Endothelial cell of umbilical vein (primary cell): ENCODE results near the gene ENGASE. TPM values are rescaled to one million over a fixed set of nuclear protein-coding genes. Genes with fewer than 3 reads are reported as not detected.

ENCODE experiments used
- BruUV-seq: library from RNA; stranded (reverse); fragments of 400-500 nt; replicated peaks from 2 replicates; lab custom pipeline; 2021; lab: Mats Ljungman, UMichigan
- CTCF ChIA-PET: fragments of 300-600, 350-600 bp; sonication (Branson Sonifier 250); formaldehyde crosslinking; loops from one replicate; lab custom pipeline; 2021; ENCODE audit warnings: antibody characterized with exemption, inconsistent platforms; lab: Charles Lee
- POLR2A ChIA-PET: fragments of 300-600, 350-600 bp; sonication (Branson Sonifier 250); formaldehyde crosslinking; loops from one replicate; lab custom pipeline; 2021; ENCODE audit warnings: antibody characterized with exemption, inconsistent platforms; lab: Charles Lee
- DNase-seq: peaks from one replicate; pipeline ENCODE4 v3.0.0-alpha.2; 2011; ENCODE audit warnings: low read depth, low spot score
- FAIRE-seq: peaks from 2 replicates; lab custom pipeline; 2011; peaks lifted over from hg19 to GRCh38; lab: Jason Lieb, UNC
- H2AFZ ChIP-seq: 2 replicates; pipeline ENCODE4 v1.6.0; 2012; ENCODE audit warnings: low read depth, low read length, control low read depth, inconsistent platforms
- H3K27ac ChIP-seq: 2 replicates; pipeline ENCODE4 v1.5.1; 2011; ENCODE audit warnings: low read depth, mild to moderate bottlenecking, control low read depth, low read length, moderate library complexity; ENCODE audit not compliant: insufficient read depth
- H3K27me3 ChIP-seq, 2 experiments: 2 replicates each; pipeline versions ENCODE4 v1.6.0 to v1.6.1; 2011; ENCODE audit warnings: low read length in 2 of 2, mixed read lengths in 1 of 2; ENCODE audit not compliant: control insufficient read depth in 2 of 2, insufficient read depth in 2 of 2
- H3K36me3 ChIP-seq, 2 experiments: 2 replicates in 1 of 2; 3 replicates in 1 of 2; pipeline ENCODE4 v1.5.1; 2011; ENCODE audit warnings: low read length in 2 of 2, mild to moderate bottlenecking in 1 of 2, moderate library complexity in 1 of 2; ENCODE audit not compliant: control insufficient read depth in 2 of 2, insufficient read depth in 2 of 2; ENCODE audit errors: extremely low read depth in 1 of 2
- H3K4me1 ChIP-seq: 3 replicates; pipeline ENCODE4 v1.5.1; 2011; ENCODE audit warnings: mild to moderate bottlenecking, low read length; ENCODE audit not compliant: control insufficient read depth, insufficient read depth; ENCODE audit errors: extremely low read depth
- H3K4me2 ChIP-seq: 2 replicates; pipeline ENCODE4 v1.6.1; 2011; ENCODE audit warnings: low read length, control low read depth, mixed read lengths; ENCODE audit not compliant: insufficient read depth
- H3K4me3 ChIP-seq, 3 experiments: fragments of 200-600 bp in 1 of 3; sonication (generic), shearing (Covaris generic) in 1 of 3; replicated peaks in 1 of 3; 2 replicates each; pipeline ENCODE4 v1.5.1; 2011 to 2016; ENCODE audit warnings: control low read depth in 3 of 3, low read length in 3 of 3, mild to moderate bottlenecking in 2 of 3, inconsistent platforms in 1 of 3, low read depth in 1 of 3, moderate library complexity in 1 of 3; ENCODE audit not compliant: insufficient read depth in 1 of 3
- H3K79me2 ChIP-seq: 2 replicates; pipeline ENCODE4 v1.6.0; 2012; ENCODE audit warnings: low read length, inconsistent platforms; ENCODE audit not compliant: control insufficient read depth, insufficient read depth
- H3K9ac ChIP-seq: replicated peaks from 2 replicates; pipeline ENCODE3; 2011; ENCODE audit warnings: low read length, control low read depth; ENCODE audit not compliant: insufficient read depth; ENCODE audit errors: extremely low read depth
- H3K9me1 ChIP-seq: replicated peaks from 3 replicates; pipeline ENCODE4 v1.6.0; 2011; ENCODE audit warnings: mild to moderate bottlenecking, low read length; ENCODE audit not compliant: control insufficient read depth, insufficient read depth; ENCODE audit errors: extremely low read depth
- H3K9me3 ChIP-seq: replicated peaks from 2 replicates; pipeline ENCODE4 v1.5.1; 2012; ENCODE audit warnings: low read length, inconsistent platforms; ENCODE audit not compliant: control insufficient read depth, insufficient read depth
- H4K20me1 ChIP-seq: replicated peaks from 2 replicates; pipeline ENCODE3; 2011; ENCODE audit warnings: mild to moderate bottlenecking, low read length; ENCODE audit not compliant: control insufficient read depth, insufficient read depth; ENCODE audit errors: extremely low read depth
- CTCF ChIP-seq, 2 donors: IDR thresholded peaks; 1 replicate in 1 of 2; 2 replicates in 1 of 2; pipeline ENCODE4 v1.5.1; 2011; ENCODE audit warnings: low read length in 2 of 2, mild to moderate bottlenecking in 2 of 2, moderate library complexity in 2 of 2, control low read depth in 1 of 2, inconsistent platforms in 1 of 2, low read depth in 1 of 2; ENCODE audit not compliant: insufficient read depth in 1 of 2; ENCODE audit errors: extremely low read depth in 1 of 2
- EZH2 ChIP-seq: IDR thresholded peaks from 2 replicates; pipeline ENCODE4 v1.6.1; 2012; ENCODE audit warnings: borderline replicate concordance, low read depth, mild to moderate bottlenecking, moderate library complexity, low read length, inconsistent platforms; ENCODE audit not compliant: severe bottlenecking
- FOS ChIP-seq: IDR thresholded peaks from 2 replicates; pipeline ENCODE4 v1.6.1; 2011; ENCODE audit warnings: mild to moderate bottlenecking, low read length, moderate library complexity, borderline replicate concordance; ENCODE audit not compliant: insufficient read depth
- GATA2 ChIP-seq: IDR thresholded peaks from 2 replicates; pipeline ENCODE4 v1.7.0; 2011; ENCODE audit warnings: low read depth, mild to moderate bottlenecking, moderate library complexity, mixed read lengths, low read length; ENCODE audit not compliant: insufficient read length, insufficient read depth
- JUN ChIP-seq: IDR thresholded peaks from 2 replicates; pipeline ENCODE4 v1.6.1; 2011; ENCODE audit warnings: borderline replicate concordance, low read depth; ENCODE audit not compliant: insufficient read length, insufficient read depth
- MAX ChIP-seq: IDR thresholded peaks from 2 replicates; pipeline ENCODE4 v1.6.1; 2011; ENCODE audit not compliant: insufficient read depth, insufficient read length
- MYC ChIP-seq: IDR thresholded peaks from one replicate; pipeline ENCODE4 v1.6.1; 2011; ENCODE audit warnings: mild to moderate bottlenecking, low read depth, low read length
- POLR2A ChIP-seq: IDR thresholded peaks from 2 replicates; pipeline ENCODE4 v1.6.1; 2012; ENCODE audit warnings: low read depth, mild to moderate bottlenecking, control low read depth, low read length
- POLR2AphosphoS5 ChIP-seq: IDR thresholded peaks from 2 replicates; pipeline ENCODE4 v1.6.1; 2012; ENCODE audit warnings: low read depth, mild to moderate bottlenecking, control low read depth, low read length, moderate library complexity; ENCODE audit not compliant: insufficient read depth
- dilution Hi-C: fragments of 300-500 bp; cut with MboI; formaldehyde crosslinking; loops from one replicate; pipeline ENCODE4 v1.15.0; 2019; ENCODE audit warnings: low sequenced_read_pairs; ENCODE audit not compliant: extremely low pct_ligation_motif_present
- intact Hi-C: fragments of 100-400 bp; cut with micrococcal nuclease; formaldehyde crosslinking; loops from one replicate; pipeline ENCODE4 v1.10.0; 2022
- polyA plus RNA-seq, 4 experiments: library from polyadenylated mRNA; depleted of rRNA in 3 of 4; stranded (reverse) in 3 of 4; unstranded in 1 of 4; fragments of >200 nt; gene quantifications; 2 replicates each; pipeline versions ENCODE4 v1.2.1 to v1.2.3, GENCODE V29; 2011 to 2012; ENCODE audit warnings: missing spikeins in 1 of 4
- total RNA-seq: library from RNA; stranded (reverse); gene quantifications from 2 replicates; pipeline ENCODE4 v1.2.3, GENCODE V29; 2021

ENGASE gene
- total and polyA plus RNA-seq, 2 donors (not counting 3 experiments of a cell fraction or from before 2014, with no cell fraction given), result 13.7 to 20.8 TPM

DNA sequence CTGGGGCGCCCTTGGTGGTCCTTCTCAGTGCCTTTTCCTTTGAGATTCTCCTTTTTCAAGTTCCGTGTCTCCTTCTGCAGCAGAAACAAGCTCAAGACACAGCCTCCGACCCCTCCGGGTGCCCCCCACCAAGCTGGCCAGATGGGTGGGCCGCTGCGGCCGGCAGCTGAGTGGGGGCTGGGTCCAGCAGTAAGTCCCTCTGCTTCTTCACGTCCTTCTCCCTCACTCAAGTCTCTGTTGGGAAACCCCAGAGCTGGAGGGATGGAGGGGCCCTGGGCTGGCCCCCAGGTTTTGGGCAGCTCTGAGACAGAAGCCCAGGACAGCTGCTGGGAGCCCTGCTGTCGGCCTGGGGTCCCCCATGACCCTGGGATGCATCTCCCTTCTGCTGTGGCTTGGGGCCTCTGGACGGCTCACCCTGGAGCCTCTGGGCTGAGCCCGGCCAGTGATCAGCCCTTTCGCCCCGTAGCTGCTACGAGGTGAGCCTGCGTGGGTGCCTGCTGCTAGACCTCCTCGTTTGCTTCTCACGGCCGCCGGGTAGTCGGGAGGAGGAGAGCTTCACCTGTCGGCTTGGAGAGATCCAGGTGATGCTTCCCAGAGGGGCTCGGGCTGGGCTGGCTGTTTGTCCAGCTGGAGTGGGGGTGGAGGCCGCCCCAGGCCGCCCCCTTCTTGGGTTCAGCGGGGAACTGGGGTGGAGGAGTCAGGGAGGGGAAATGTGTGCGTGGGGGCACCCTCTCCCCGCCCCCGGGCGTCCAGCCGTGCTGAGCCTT is 10.7 kb downstream of the ENGASE start:
- dilution Hi-C loops (no loop called here), intact Hi-C loops (loop anchor here (10.0 kb wide), 1 partner anchor 79 kb away; no protein-coding TSS in a partner anchor)
- no peaks in the 10 kb centered on the region for H3K9me3 ChIP-seq
- TF ChIP-seq FOS, result no peak
- TF ChIP-seq MAX, result no peak
- no peak for TF ChIP-seq EZH2
- TF ChIP-seq JUN, result no peak
- no peak for TF ChIP-seq GATA2
- no peak for TF ChIP-seq MYC
- no peak for TF ChIP-seq CTCF (IDR thresholded peaks at IDR 0.05; ENCODE audit: extremely low read depth in 1 of 2, insufficient read depth in 1 of 2, low read depth in 1 of 2, low read length in 2 of 2)
- no peak for TF ChIP-seq POLR2AphosphoS5
- no peak for TF ChIP-seq POLR2A
- no peaks in the 10 kb centered on the region for H4K20me1 ChIP-seq
- no peak overlapping the region for H3K4me2 ChIP-seq
- H3K4me1 ChIP-seq, result no peaks in the 10 kb centered on the region
- ChIA-PET POLR2A (no interaction called here), CTCF (interaction anchor here (0.5 to 14.1 kb wide), 9 partner anchors 9 to 623 kb away, joined by 3 to 428 read pairs (median 8); partner anchors contain the start of gene ENGASE)
- no peak overlapping the region for H3K9ac ChIP-seq
- DNase-seq (no peak), FAIRE-seq (no peak)
- peaks cover 0 to 8% of the 10 kb centered on the region in 2 experiments for H3K36me3 ChIP-seq
- no peak overlapping the region for H3K27ac ChIP-seq
- no peaks in the 10 kb centered on the region for H3K27me3 ChIP-seq
- no peaks in the 10 kb centered on the region for H3K79me2 ChIP-seq
- no peaks in the 10 kb centered on the region for H3K9me1 ChIP-seq
- BruUV-seq, result no TSS peak
- H2AFZ ChIP-seq, result no peak overlapping the region
- no peak overlapping the region for H3K4me3 ChIP-seq
